GM19395 (cell line): ENCODE measurements around the gene ZNF224.
A peak's percentile ranks its signal among the peaks of the same experiment; 100 is the strongest.

ENCODE experiments used
- ATAC-seq: cut with Tn5 transposase; IDR thresholded peaks from one replicate; pipeline ENCODE4 v1.9.1; 2021; ENCODE audit warnings: mild to moderate bottlenecking, moderate library complexity; ENCODE audit not compliant: unreplicated experiment

ZNF224 gene

GRCh38 chr19:44093931-44094765, at the start of gene ZNF224:
Gene ZNF224, plus strand, starts transcription at chr19:44094361. Its CDS starts 3,513 bp downstream, at chr19:44097874.
- ATAC-seq: peak; percentile 90

- no peak for ATAC-seq
Observed at GRCh38 chr19:44050740-44051649, 43.2 kb upstream of the ZNF224 start.

- no peak for ATAC-seq
Observed at GRCh38 chr19:44051650-44052402, 42.3 kb upstream of the ZNF224 start, which contains the start of gene ZNF223. Gene ZNF223, plus strand, starts transcription at chr19:44052036. Its CDS starts 3,141 bp downstream, at chr19:44055177.

GRCh38 chr19:44055870-44056269, 38.3 kb upstream of the ZNF224 start:
- no peak for ATAC-seq

GRCh38 chr19:44059229-44059628, 34.9 kb upstream of the ZNF224 start:
- ATAC-seq: no peak

GRCh38 chr19:44061038-44061437, 33.1 kb upstream of the ZNF224 start:
- no peak for ATAC-seq

- no peak for ATAC-seq
Observed at GRCh38 chr19:44066305-44066704, 27.9 kb upstream of the ZNF224 start.

- ATAC-seq: no peak
Observed at GRCh38 chr19:44069415-44069814, 24.7 kb upstream of the ZNF224 start.

GRCh38 chr19:44071824-44072542, 22.2 kb upstream of the ZNF224 start, which contains the start of gene ZNF284:
Gene ZNF284, plus strand, starts transcription at chr19:44072159. Its CDS starts 4,231 bp downstream, at chr19:44076390.
- ATAC-seq: peak; percentile 95

GRCh38 chr19:44072543-44073401, 21.4 kb upstream of the ZNF224 start:
- peak; percentile 11 for ATAC-seq

- no peak for ATAC-seq
Observed at GRCh38 chr19:44076325-44076724, 17.8 kb upstream of the ZNF224 start.

- no peak for ATAC-seq
Observed at GRCh38 chr19:44092108-44092507, 2.1 kb upstream of the ZNF224 start.

GRCh38 chr19:44107751-44108150, 13.6 kb downstream of the ZNF224 start:
- ATAC-seq: no peak

GRCh38 chr19:44109458-44109857, 15.3 kb downstream of the ZNF224 start:
- ATAC-seq: no peak

- ATAC-seq: no peak
Observed at GRCh38 chr19:44111910-44112463, 17.8 kb downstream of the ZNF224 start.

GRCh38 chr19:44112802-44113137, 18.6 kb downstream of the ZNF224 start:
- peak; percentile 28 for ATAC-seq

GRCh38 chr19:44113138-44113783, 19.1 kb downstream of the ZNF224 start, which contains the start of gene ZNF225:
Gene ZNF225, plus strand, starts transcription at chr19:44113399. Its CDS starts 2,429 bp downstream, at chr19:44115828.
- ATAC-seq: peak; percentile 87

GRCh38 chr19:44113784-44114390, 19.7 kb downstream of the ZNF224 start:
- ATAC-seq: no peak
